GM19468 (cell line): Measurements from ENCODE around the gene NAPA.

ENCODE experiments used
- ATAC-seq: cut with Tn5 transposase; IDR thresholded peaks from one replicate; pipeline ENCODE4 v1.9.1; 2021; ENCODE audit warnings: mild to moderate bottlenecking, moderate library complexity, moderate number of reproducible peaks; ENCODE audit not compliant: unreplicated experiment; ENCODE audit errors: extremely low read depth

NAPA gene

GRCh38 chr19:47469363-47469700, 45.5 kb downstream of the NAPA start:
- ATAC-seq: no peak

GRCh38 chr19:47467914-47468313, 46.9 kb downstream of the NAPA start:
- no peak for ATAC-seq

GRCh38 chr19:47465957-47466356, 48.9 kb downstream of the NAPA start:
- no peak for ATAC-seq

- ATAC-seq: no peak
Observed at GRCh38 chr19:47464675-47465419, 50.0 kb downstream of the NAPA start.

- no peak for ATAC-seq
Observed at GRCh38 chr19:47461876-47462275, 53.0 kb downstream of the NAPA start.

- no peak for ATAC-seq
Observed at GRCh38 chr19:47459477-47459876, 55.4 kb downstream of the NAPA start.

GRCh38 chr19:47458672-47459071, 56.2 kb downstream of the NAPA start:
- ATAC-seq: no peak

GRCh38 chr19:47456721-47457474, 58.0 kb downstream of the NAPA start:
- ATAC-seq: no peak

- ATAC-seq: no peak
Observed at GRCh38 chr19:47450478-47450877, 64.4 kb downstream of the NAPA start.

GRCh38 chr19:47448360-47448727, 66.5 kb downstream of the NAPA start:
- ATAC-seq: no peak

GRCh38 chr19:47447470-47448359, 67.1 kb downstream of the NAPA start:
- ATAC-seq: no peak

GRCh38 chr19:47446534-47447469, 68.1 kb downstream of the NAPA start:
- no peak for ATAC-seq

GRCh38 chr19:47445937-47446402, 68.9 kb downstream of the NAPA start:
- ATAC-seq: no peak

- no peak for ATAC-seq
Observed at GRCh38 chr19:47445527-47445926, 69.3 kb downstream of the NAPA start.

GRCh38 chr19:47444388-47444821, 70.5 kb downstream of the NAPA start:
- no peak for ATAC-seq

GRCh38 chr19:47443331-47443730, 71.5 kb downstream of the NAPA start:
- ATAC-seq: no peak

- no peak for ATAC-seq
Observed at GRCh38 chr19:47438793-47439220, 76.1 kb downstream of the NAPA start.
